Activated CD4-positive, alpha-beta memory T cell treated with anti-CD3 and anti-CD28 coated beads, Interleukin-2, amount 10 ng/mL, durations not matched to agents 7 days and 5 days (primary cell): ENCODE measurements around the gene CTNNA3. TPM values are rescaled to one million over a fixed set of nuclear protein-coding genes. Genes with fewer than 3 reads are reported as not detected.

Source experiments
- CTCF ChIA-PET: fragments of 350-600 bp; sonication (Branson Sonifier 250); formaldehyde crosslinking; loops from one replicate; lab custom pipeline; 2021; ENCODE audit warnings: antibody characterized with exemption, inconsistent platforms; lab: Charles Lee
- POLR2A ChIA-PET: fragments of 350-600 bp; sonication (Branson Sonifier 250); formaldehyde crosslinking; loops from one replicate; lab custom pipeline; 2021; ENCODE audit warnings: antibody characterized with exemption; lab: Charles Lee
- DNase-seq: peaks from one replicate; pipeline ENCODE4 v3.0.0-alpha.2; 2020
- H3K27ac Mint-ChIP-seq: one replicate; pipeline ENCODE4 v1.8.0; 2021; ENCODE audit warnings: mild to moderate bottlenecking, mixed read lengths
- H3K27me3 Mint-ChIP-seq: one replicate; pipeline ENCODE4 v1.8.0; 2021; ENCODE audit warnings: mixed read lengths
- H3K36me3 Mint-ChIP-seq: one replicate; pipeline ENCODE4 v1.8.0; 2021; ENCODE audit warnings: low read depth, mixed read lengths
- H3K4me1 Mint-ChIP-seq: one replicate; pipeline ENCODE4 v1.8.0; 2021; ENCODE audit warnings: mixed read lengths
- H3K4me3 Mint-ChIP-seq: one replicate; pipeline ENCODE4 v1.8.0; 2021; ENCODE audit warnings: mild to moderate bottlenecking, mixed read lengths
- H3K9me3 Mint-ChIP-seq: one replicate; pipeline ENCODE4 v1.8.0; 2021; ENCODE audit warnings: mixed read lengths
- total RNA-seq, 2 experiments: library from RNA; stranded (reverse); gene quantifications; one replicate each; pipeline ENCODE4 v1.2.3, GENCODE V29; 2021

Gene CTNNA3
- total RNA-seq, 2 experiments from 2014 or later, result 0.78 TPM; not detected in 1

DNA sequence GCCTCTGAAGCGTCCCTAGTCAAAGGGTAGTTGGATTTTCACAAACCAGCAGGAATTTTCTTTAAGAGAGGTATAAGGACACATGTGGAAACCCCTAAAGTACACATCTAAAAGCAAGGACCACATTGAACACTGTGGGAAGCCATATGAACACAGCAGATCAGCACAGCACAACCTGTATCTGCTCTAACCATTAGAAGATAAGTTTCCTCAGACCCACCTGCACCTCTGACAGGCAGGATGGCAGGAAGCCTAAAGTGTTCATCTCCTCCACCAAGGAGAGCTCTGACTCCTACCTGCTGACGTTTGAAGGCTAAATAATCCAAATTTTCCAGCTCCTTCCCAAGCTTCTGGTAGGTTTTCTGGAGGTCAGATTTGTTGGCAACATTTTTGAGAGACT is 174.4 kb downstream of the CTNNA3 start:
- no peaks in the 10 kb centered on the region for H3K36me3 Mint-ChIP-seq
- H3K4me1 Mint-ChIP-seq, result peaks cover 2% of the 10 kb centered on the region
- CTCF ChIA-PET, result interaction anchor here (0.6 to 1.5 kb wide), 9 partner anchors 10 to 258 kb away, joined by 3 to 5 read pairs (median 3); no protein-coding TSS in a partner anchor
- POLR2A ChIA-PET, result no interaction called here
- H3K27ac Mint-ChIP-seq, result no peak overlapping the region
- no peaks in the 10 kb centered on the region for H3K9me3 Mint-ChIP-seq
- DNase-seq, result no peak
- H3K4me3 Mint-ChIP-seq, result no peak overlapping the region
- H3K27me3 Mint-ChIP-seq, result peaks cover 1% of the 10 kb centered on the region

DNA sequence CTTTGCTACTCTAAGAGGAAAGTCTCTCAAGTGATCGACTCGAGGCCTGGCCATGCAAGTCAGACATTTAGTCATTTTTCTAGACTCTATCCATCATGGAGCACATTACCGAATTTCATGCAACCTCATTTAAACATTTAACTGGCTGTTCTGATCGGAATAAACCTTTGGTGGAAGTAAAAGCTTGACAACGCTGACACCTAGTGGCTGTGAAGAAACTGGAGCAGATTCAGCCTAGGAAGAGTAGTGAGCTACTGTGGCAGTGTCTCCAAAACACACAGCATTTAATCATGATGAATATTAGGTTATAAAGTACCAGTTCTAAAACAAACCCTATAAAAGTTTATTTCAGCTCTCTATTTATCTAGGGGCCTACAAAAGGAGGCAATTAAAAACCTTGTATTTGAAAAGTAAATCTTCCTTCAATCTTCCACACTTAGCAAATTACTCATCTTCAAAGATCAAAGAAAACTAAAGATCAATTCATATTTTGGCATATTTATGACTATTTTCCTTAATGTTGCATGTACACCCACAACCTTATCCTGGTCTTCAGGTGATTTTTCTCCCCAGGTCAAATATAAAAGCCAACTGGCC is 175.0 kb downstream of the CTNNA3 start:
- CTCF ChIA-PET, result interaction anchor here (0.6 to 1.1 kb wide), 7 partner anchors 11 to 210 kb away, joined by 3 to 5 read pairs (median 3); no protein-coding TSS in a partner anchor

DNA sequence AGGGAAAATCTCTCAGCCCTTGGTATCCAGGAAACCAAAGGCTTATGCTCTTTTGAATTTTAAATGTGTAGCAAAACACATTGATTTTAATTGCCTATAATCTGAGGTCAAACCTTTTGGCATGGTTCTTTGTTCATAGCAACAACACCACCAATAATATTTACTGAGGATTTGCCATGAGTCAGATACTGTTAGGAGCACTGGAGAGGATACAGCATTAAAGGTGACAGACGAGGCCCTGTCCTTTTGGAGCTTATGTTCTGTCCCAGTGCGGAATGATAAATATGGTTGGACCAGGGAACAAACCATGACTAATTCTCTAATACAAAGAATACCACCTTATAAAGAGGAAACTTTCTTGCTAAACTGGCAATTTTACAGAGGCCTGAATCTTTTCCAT is 176.6 kb downstream of the CTNNA3 start:
- Mint-ChIP-seq H3K27ac (no peak overlapping the region), H3K9me3 (no peaks in the 10 kb centered on the region), H3K4me3 (no peak overlapping the region), H3K4me1 (peaks cover 2% of the 10 kb centered on the region), H3K36me3 (no peaks in the 10 kb centered on the region), H3K27me3 (peaks cover 1% of the 10 kb centered on the region)
- DNase-seq, result no peak
- ChIA-PET CTCF (interaction anchor here (0.6 to 0.9 kb wide), 2 partner anchors 260 to 266 kb away, joined by 3 read pairs; no protein-coding TSS in a partner anchor), POLR2A (no interaction called here)

More for the DNA sequence above, 175.0 kb downstream of the CTNNA3 start:
- POLR2A ChIA-PET, result no interaction called here
- no peaks in the 10 kb centered on the region for H3K9me3 Mint-ChIP-seq
- no peaks in the 10 kb centered on the region for H3K36me3 Mint-ChIP-seq
- H3K4me3 Mint-ChIP-seq, result no peak overlapping the region
- peaks cover 1% of the 10 kb centered on the region for H3K27me3 Mint-ChIP-seq
- no peak overlapping the region for H3K27ac Mint-ChIP-seq
- H3K4me1 Mint-ChIP-seq, result peaks cover 2% of the 10 kb centered on the region
- DNase-seq, result peak; percentile 29

DNA sequence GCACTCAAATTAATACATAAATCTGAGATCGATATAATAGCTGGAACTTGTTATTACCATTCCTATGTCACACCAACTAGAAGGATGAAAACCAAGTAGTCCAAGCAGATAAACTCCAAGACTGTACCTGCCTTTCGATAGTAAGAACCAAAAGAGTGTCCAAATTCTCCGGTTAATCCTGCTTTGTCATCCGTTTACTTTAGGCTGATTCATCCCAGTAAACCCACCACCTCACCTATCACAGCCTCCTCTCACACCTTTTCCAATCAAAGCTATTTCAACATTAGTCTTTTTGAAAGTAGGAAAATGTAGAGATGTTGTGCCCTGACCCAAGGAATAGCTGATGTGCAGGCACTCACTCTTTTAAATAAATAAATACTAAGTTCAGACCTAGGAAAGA is 177.2 kb downstream of the CTNNA3 start:
- H3K4me3 Mint-ChIP-seq, result no peak overlapping the region
- no peak for DNase-seq
- H3K27me3 Mint-ChIP-seq, result peaks cover 1% of the 10 kb centered on the region
- H3K9me3 Mint-ChIP-seq, result no peaks in the 10 kb centered on the region
- H3K27ac Mint-ChIP-seq, result no peak overlapping the region
- CTCF ChIA-PET, result interaction anchor here (0.6 kb wide), 1 partner anchor 261 kb away, joined by 3 read pairs; no protein-coding TSS in a partner anchor
- H3K36me3 Mint-ChIP-seq, result no peaks in the 10 kb centered on the region
- H3K4me1 Mint-ChIP-seq, result peaks cover 2% of the 10 kb centered on the region
- POLR2A ChIA-PET, result no interaction called here

DNA sequence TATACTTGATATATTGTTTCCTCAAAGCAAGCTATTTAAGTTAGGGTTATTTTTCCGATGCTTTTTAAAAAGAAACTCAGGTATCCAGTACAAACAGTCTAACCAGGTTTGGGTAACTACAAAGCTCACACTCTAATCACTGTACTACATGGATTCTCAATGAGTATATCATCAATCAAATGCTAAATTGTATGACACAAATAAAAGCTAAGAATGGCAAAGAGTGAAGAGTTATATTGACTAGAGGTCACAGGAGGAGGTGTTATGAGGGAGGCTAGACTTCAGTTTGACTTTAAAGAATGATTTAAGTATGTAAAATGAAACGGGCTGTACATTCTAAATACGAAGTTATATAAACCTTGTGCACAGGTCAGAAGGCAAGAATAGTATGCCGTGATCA is 178.0 kb downstream of the CTNNA3 start:
- POLR2A ChIA-PET, result no interaction called here
- DNase-seq, result no peak

DNA sequence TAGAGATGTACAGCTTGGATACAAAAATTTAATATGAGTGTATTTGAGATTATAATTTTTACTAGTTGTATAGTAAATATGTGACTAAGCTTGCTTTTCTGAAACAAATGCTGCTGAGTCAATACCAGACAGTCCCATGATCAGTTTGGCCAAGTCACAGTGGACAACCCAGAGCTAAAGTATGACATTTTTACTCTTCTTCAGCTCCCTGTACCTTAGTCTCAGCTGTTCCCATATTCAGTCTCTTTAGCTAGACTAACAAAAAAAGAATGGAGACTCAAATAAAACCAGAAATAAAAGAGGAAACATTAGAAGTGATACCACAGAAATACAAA is 189.3 kb downstream of the CTNNA3 start:
- Mint-ChIP-seq H3K4me3 (no peak overlapping the region), H3K27me3 (no peaks in the 10 kb centered on the region), H3K9me3 (no peaks in the 10 kb centered on the region), H3K36me3 (no peaks in the 10 kb centered on the region), H3K4me1 (no peaks in the 10 kb centered on the region), H3K27ac (no peak overlapping the region)
- POLR2A ChIA-PET, result no interaction called here
- no peak for DNase-seq
- CTCF ChIA-PET, result no interaction called here

More for the DNA sequence above, 178.0 kb downstream of the CTNNA3 start:
- CTCF ChIA-PET, result interaction anchor here (0.6 to 0.9 kb wide), 3 partner anchors 247 to 587 kb away, joined by 3 read pairs; no protein-coding TSS in a partner anchor
- Mint-ChIP-seq H3K4me1 (peaks cover 2% of the 10 kb centered on the region), H3K27me3 (peaks cover 1% of the 10 kb centered on the region), H3K36me3 (no peaks in the 10 kb centered on the region), H3K9me3 (no peaks in the 10 kb centered on the region), H3K27ac (no peak overlapping the region), H3K4me3 (no peak overlapping the region)

DNA sequence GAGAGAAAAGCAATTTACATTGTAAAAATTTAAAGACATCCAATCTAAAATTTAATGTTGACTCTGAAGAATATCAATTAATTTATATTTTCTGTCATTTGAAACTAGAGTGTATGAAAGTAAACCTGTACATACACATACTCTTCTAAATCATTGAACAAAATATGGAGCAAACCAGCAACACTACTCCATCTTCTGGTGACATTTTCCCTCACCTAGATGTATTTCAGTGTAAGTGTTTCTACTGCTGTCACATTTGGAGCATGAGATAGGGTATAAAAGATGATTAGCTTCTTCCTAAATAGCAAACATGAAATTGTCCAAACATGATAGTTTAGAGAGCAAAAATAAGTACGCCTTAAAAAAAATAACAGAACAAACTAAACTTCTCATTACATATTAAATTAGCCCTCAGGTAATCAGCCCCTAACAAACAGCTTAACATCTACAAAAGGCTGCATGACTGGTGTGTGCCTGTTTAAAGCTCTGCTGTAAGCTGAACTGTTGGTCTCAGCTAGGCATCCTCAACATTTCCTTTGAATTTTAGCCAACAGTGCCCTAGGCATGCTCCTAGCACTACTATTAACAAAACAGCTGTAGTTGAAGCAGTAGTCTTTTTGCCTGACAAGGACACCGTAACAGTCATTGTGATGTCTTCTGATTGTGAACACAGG is 189.8 kb downstream of the CTNNA3 start:
- Mint-ChIP-seq H3K9me3 (no peaks in the 10 kb centered on the region), H3K36me3 (no peaks in the 10 kb centered on the region), H3K4me1 (no peaks in the 10 kb centered on the region), H3K27ac (no peak overlapping the region), H3K27me3 (no peaks in the 10 kb centered on the region), H3K4me3 (no peak overlapping the region)
- no peak for DNase-seq
- CTCF ChIA-PET, result no interaction called here
- POLR2A ChIA-PET, result no interaction called here

DNA sequence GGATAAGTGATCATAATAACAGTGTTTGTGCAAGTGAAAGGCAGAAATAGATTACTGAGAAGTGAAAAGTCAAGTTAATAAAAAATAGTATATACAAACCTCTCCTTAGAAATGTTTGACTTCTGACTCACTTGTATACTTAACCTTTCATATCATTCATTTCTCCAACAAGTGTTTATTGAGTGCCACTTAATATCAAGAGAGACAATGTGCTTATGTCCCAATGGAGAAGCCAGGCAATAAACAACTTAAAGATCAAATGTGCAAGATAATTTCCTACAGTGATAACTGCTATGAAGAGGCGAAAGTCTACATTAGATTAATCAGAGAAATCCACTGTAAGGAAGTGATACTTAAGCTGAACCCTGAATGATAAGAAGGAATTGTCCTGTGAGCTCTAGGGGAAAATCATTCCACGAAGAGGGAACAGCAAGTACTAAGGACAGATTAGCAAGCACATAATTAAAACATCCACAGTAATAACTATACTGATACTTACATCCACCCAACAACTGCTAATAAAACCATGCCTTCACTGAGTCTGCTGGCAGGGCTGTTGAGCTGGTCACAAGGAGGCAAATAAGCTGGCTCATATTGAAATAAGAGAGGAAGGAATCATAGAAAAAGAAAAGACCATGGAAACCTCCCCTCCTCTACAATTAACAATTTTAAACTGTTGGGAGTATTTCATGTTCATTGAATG is 203.5 kb downstream of the CTNNA3 start:
- ChIA-PET POLR2A (no interaction called here), CTCF (interaction anchor here (1.0 kb wide), 1 partner anchor 14 kb away, joined by 3 read pairs; no protein-coding TSS in a partner anchor)
- DNase-seq, result no peak
- H3K9me3 Mint-ChIP-seq, result no peaks in the 10 kb centered on the region
- H3K27ac Mint-ChIP-seq, result no peak overlapping the region
- no peaks in the 10 kb centered on the region for H3K36me3 Mint-ChIP-seq
- H3K27me3 Mint-ChIP-seq, result no peaks in the 10 kb centered on the region
- no peak overlapping the region for H3K4me3 Mint-ChIP-seq
- no peaks in the 10 kb centered on the region for H3K4me1 Mint-ChIP-seq

DNA sequence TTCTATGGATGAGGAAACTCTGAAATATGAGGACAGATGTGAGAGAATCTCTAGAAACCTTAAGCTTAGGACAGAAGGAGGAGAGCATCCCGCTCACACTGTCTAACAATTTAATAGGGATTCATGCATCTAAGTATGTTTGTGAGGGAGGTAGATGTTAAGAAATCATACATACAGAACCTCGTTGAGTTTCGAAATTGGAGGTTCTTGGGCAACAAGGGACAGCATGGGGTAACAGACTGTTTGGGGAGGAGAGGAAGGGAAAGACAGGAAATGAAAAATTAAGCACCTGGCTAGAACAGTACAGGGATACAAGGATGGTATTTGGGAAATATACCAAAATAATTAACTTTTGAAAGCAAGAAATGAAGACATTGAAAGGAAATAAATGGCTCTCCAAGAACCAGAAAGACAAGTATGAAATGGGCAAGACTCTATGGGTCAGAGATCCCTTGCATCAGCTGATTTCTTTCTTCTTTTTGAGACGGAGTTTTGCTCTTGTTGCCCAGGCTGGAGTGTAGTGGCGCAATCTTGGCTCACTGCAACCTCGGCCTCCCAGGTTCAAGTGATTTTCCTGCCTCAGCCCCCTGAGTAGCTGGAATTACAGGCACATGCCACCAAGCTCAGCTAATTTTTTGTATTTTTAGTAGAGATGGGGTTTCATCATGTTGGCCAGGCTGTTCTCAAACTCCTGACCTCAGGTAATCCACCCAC is 207.9 kb downstream of the CTNNA3 start:
- CTCF ChIA-PET, result no interaction called here
- Mint-ChIP-seq H3K4me1 (no peaks in the 10 kb centered on the region), H3K27ac (no peak overlapping the region), H3K9me3 (no peaks in the 10 kb centered on the region), H3K36me3 (no peaks in the 10 kb centered on the region), H3K4me3 (no peak overlapping the region), H3K27me3 (no peaks in the 10 kb centered on the region)
- DNase-seq, result no peak
- POLR2A ChIA-PET, result no interaction called here

DNA sequence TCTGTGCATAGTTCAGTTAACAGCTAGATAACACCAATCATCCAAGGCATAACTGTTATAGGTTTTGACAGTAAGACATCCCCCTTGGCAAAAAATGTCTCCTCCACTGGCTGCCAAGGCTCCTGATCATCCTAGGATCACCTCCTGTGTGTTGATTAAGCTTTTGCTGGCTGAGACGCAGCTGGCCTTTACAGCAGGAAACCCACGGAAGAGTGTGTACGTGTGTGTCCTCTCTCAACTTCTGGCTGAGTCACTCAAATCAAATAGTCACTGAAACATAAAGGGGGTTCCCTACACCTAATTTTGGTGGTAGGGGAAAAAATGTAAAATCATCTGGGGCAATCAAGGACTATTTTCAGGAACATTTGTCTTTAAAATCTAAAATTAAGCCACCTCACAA is 208.8 kb downstream of the CTNNA3 start:
- ChIA-PET POLR2A (no interaction called here), CTCF (no interaction called here)
- H3K4me1 Mint-ChIP-seq, result no peaks in the 10 kb centered on the region
- H3K27ac Mint-ChIP-seq, result no peak overlapping the region
- no peaks in the 10 kb centered on the region for H3K27me3 Mint-ChIP-seq
- no peak for DNase-seq
- H3K4me3 Mint-ChIP-seq, result no peak overlapping the region
- H3K9me3 Mint-ChIP-seq, result no peaks in the 10 kb centered on the region
- H3K36me3 Mint-ChIP-seq, result no peaks in the 10 kb centered on the region

DNA sequence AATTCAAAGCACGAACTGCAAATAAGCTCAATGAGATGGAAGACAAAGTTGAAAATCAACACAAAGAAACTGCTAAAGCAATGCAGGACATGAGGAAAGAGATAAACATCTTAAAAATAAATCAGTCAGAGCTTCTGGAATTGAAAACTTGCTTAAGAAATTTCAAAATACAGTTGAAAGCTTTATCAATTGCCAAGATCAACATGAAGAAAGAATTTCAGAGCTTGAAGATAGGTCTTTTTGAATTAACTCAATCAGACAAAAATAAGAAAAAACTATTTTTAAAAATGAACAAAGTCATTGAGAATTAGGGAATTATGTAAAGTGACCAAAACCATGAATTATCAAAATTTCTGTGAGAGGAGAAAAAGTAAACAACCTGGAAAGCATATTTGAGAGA is 218.1 kb downstream of the CTNNA3 start:
- no peaks in the 10 kb centered on the region for H3K27me3 Mint-ChIP-seq
- H3K4me3 Mint-ChIP-seq, result no peak overlapping the region
- POLR2A ChIA-PET, result no interaction called here
- no peaks in the 10 kb centered on the region for H3K36me3 Mint-ChIP-seq
- DNase-seq, result no peak
- H3K27ac Mint-ChIP-seq, result no peak overlapping the region
- CTCF ChIA-PET, result interaction anchor here (0.6 to 1.6 kb wide), 3 partner anchors 15 to 324 kb away, joined by 3 read pairs; no protein-coding TSS in a partner anchor
- peaks cover 10% of the 10 kb centered on the region for H3K9me3 Mint-ChIP-seq
- H3K4me1 Mint-ChIP-seq, result no peaks in the 10 kb centered on the region

DNA sequence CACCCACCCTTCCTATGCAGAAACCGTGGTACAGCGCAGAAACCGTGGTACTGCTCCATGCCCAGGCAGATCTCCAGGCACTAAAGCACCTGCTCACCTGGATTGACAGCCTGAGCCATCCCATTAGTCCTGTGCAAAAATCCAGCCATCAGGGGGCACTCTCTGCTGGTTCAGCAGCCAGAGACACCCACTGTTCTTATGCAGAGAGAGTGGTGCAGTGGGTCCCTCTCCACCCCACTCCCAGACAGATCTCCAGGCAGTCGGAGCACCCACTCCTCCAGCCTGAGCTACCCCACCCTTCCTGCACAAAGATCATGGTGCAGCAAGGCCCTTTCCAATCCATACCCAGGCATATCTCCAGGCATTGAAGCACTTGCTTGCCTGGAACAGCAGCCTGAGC is 219.8 kb downstream of the CTNNA3 start:
- CTCF ChIA-PET, result no interaction called here

More for the DNA sequence above, 219.8 kb downstream of the CTNNA3 start:
- Mint-ChIP-seq H3K36me3 (no peaks in the 10 kb centered on the region), H3K4me3 (no peak overlapping the region), H3K4me1 (no peaks in the 10 kb centered on the region), H3K9me3 (peaks cover 10% of the 10 kb centered on the region), H3K27me3 (no peaks in the 10 kb centered on the region), H3K27ac (no peak overlapping the region)
- POLR2A ChIA-PET, result no interaction called here
- DNase-seq, result no peak
